Mesendoderm (in vitro differentiated cells): ENCODE results near the gene TBC1D10A.

Experiments
- DNase-seq: peaks from one replicate; pipeline ENCODE4 v3.0.0; 2013
- H2AK5ac ChIP-seq: 2 replicates; pipeline ENCODE4 v1.6.1; 2013; ENCODE audit warnings: low read length, inconsistent platforms
- H2BK120ac ChIP-seq: 2 replicates; pipeline ENCODE4 v1.6.1; 2013; ENCODE audit warnings: low read depth, mild to moderate bottlenecking, low read length, moderate library complexity, mixed read lengths
- H2BK15ac ChIP-seq: replicated peaks from 2 replicates; pipeline ENCODE4 v1.6.1; 2013; ENCODE audit warnings: low read depth, mild to moderate bottlenecking, moderate library complexity
- H2BK5ac ChIP-seq: 2 replicates; pipeline ENCODE4 v1.6.1; 2013; ENCODE audit warnings: low read length, inconsistent platforms
- H3K18ac ChIP-seq: 2 replicates; pipeline ENCODE4 v1.6.1; 2013; ENCODE audit warnings: mild to moderate bottlenecking, low read length, mixed read lengths
- H3K23ac ChIP-seq: one replicate; pipeline ENCODE4 v1.6.1; 2013; ENCODE audit warnings: low read length
- H3K27ac ChIP-seq: 2 replicates; pipeline ENCODE4 v1.5.1; 2013; ENCODE audit warnings: low read depth, mild to moderate bottlenecking, inconsistent platforms, low read length, moderate library complexity
- H3K27me3 ChIP-seq: 2 replicates; pipeline ENCODE4 v1.6.1; 2013; ENCODE audit warnings: low read length, control low read depth, mild to moderate bottlenecking, inconsistent platforms; ENCODE audit not compliant: insufficient read depth, poor library complexity
- H3K36me3 ChIP-seq: 2 replicates; pipeline ENCODE4 v1.6.1; 2013; ENCODE audit warnings: low read length, inconsistent platforms; ENCODE audit not compliant: control insufficient read depth, insufficient read depth
- H3K4ac ChIP-seq: one replicate; pipeline ENCODE4 v1.6.1; 2013; ENCODE audit warnings: low read depth, mild to moderate bottlenecking, low read length, moderate library complexity
- H3K4me1 ChIP-seq: 2 replicates; pipeline ENCODE4 v1.6.1; 2013; ENCODE audit warnings: low read depth, low read length, inconsistent platforms; ENCODE audit not compliant: control insufficient read depth
- H3K4me2 ChIP-seq: 2 replicates; pipeline ENCODE4 v1.6.1; 2013; ENCODE audit warnings: low read length
- H3K4me3 ChIP-seq: 2 replicates; pipeline ENCODE4 v1.5.1; 2013; ENCODE audit warnings: mild to moderate bottlenecking, low read length
- H3K56ac ChIP-seq: one replicate; pipeline ENCODE4 v1.6.1; 2013; ENCODE audit warnings: low read length
- H3K79me1 ChIP-seq: 2 replicates; pipeline ENCODE4 v1.6.1; 2013; ENCODE audit warnings: low read length, inconsistent platforms
- H3K79me2 ChIP-seq: 2 replicates; pipeline ENCODE4 v1.6.1; 2013; ENCODE audit warnings: mild to moderate bottlenecking, low read length; ENCODE audit not compliant: control insufficient read depth, insufficient read depth
- H3K9ac ChIP-seq: 2 replicates; pipeline ENCODE4 v1.6.1; 2013; ENCODE audit warnings: low read length, inconsistent platforms
- H4K5ac ChIP-seq: one replicate; pipeline ENCODE4 v1.6.1; 2013; ENCODE audit warnings: low read length
- H4K8ac ChIP-seq: one replicate; pipeline ENCODE4 v1.6.1; 2013; ENCODE audit warnings: low read depth, mild to moderate bottlenecking, control low read depth, low read length, moderate library complexity
- WGBS: extraction: QIAGEN DNeasy Blood & Tissue Kit; methylation state at CpG from one replicate; pipeline ENCODE4 v1.1.7; 2013; ENCODE audit warnings: low lambda C conversion rate, missing lambda C conversion rate; ENCODE audit not compliant: insufficient coverage; ENCODE audit errors: extremely low coverage; 5-methylcytosine and 5-hydroxymethylcytosine counted together

The TBC1D10A gene

DNA sequence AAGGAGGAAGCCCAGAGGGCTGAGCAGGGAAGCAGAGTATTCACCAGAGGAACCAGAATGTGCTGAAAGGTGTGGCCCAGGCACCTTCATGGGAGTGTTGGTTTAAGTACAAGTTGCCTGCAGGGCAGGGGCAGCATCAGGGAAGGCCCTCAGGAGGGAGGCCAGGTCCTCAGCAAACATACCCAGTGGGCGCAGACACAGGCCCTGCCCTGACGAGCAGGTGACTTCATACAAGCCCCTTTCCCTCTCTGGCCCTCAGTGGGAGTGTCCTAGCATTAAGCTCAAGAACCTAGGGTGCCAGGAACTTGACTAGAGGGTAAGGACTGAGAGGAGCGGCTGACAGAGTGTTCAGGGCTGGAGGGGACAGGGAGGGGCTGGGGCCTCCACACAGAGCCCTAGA lies 29.9 kb downstream of the TBC1D10A start:
- no peak overlapping the region for H4K5ac ChIP-seq
- no peaks in the 10 kb centered on the region for H3K4me1 ChIP-seq
- H2BK15ac ChIP-seq = no peak overlapping the region
- H3K9ac ChIP-seq = no peak overlapping the region
- H2AK5ac ChIP-seq = no peak overlapping the region
- H3K56ac ChIP-seq = no peak overlapping the region
- no peak for DNase-seq
- no peak overlapping the region for H3K4ac ChIP-seq
- no peak overlapping the region for H3K18ac ChIP-seq
- H3K23ac ChIP-seq = no peak overlapping the region
- H3K4me3 ChIP-seq = no peak overlapping the region
- no peak overlapping the region for H2BK5ac ChIP-seq
- H2BK120ac ChIP-seq = no peak overlapping the region
- H3K27me3 ChIP-seq = no peaks in the 10 kb centered on the region
- no CpG with 5 or more reads among the region's 3 CpGs for WGBS
- H3K79me2 ChIP-seq = no peaks in the 10 kb centered on the region
- H3K79me1 ChIP-seq = no peaks in the 10 kb centered on the region
- no peak overlapping the region for H4K8ac ChIP-seq
- no peak overlapping the region for H3K4me2 ChIP-seq
- no peak overlapping the region for H3K27ac ChIP-seq
- H3K36me3 ChIP-seq = no peaks in the 10 kb centered on the region

DNA sequence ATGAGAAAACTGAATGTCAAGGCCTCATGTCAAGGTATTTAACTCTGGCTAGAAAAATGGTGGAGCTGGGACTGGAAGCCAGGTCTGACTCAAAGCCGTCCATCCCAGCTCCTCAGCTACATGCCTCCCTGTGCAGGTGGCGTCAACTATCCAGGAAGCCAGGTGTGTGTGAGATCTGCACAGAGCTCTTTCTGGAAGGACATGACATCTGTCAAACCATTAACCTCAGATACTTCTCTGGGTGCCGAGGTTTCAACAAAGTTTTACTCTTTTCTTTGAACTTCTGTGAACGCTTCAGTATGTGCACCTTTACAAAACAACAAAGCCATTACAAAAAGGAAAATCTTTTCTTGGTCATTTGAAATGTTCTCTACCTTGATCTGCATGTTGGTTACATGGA lies 30.4 kb downstream of the TBC1D10A start:
- Histone ChIP-seq H3K27me3 (no peaks in the 10 kb centered on the region), H3K4ac (no peak overlapping the region), H3K18ac (no peak overlapping the region), H3K79me2 (no peaks in the 10 kb centered on the region), H3K79me1 (no peaks in the 10 kb centered on the region), H4K5ac (no peak overlapping the region), H4K8ac (no peak overlapping the region), H3K27ac (no peak overlapping the region), H2BK15ac (no peak overlapping the region), H3K23ac (no peak overlapping the region), H3K4me1 (no peaks in the 10 kb centered on the region), H3K9ac (no peak overlapping the region), H3K36me3 (no peaks in the 10 kb centered on the region), H3K56ac (no peak overlapping the region), H3K4me3 (no peak overlapping the region), H2AK5ac (no peak overlapping the region), H3K4me2 (no peak overlapping the region), H2BK120ac (no peak overlapping the region), H2BK5ac (no peak overlapping the region)
- no peak for DNase-seq
- no CpG with 5 or more reads among the region's 4 CpGs for WGBS

DNA sequence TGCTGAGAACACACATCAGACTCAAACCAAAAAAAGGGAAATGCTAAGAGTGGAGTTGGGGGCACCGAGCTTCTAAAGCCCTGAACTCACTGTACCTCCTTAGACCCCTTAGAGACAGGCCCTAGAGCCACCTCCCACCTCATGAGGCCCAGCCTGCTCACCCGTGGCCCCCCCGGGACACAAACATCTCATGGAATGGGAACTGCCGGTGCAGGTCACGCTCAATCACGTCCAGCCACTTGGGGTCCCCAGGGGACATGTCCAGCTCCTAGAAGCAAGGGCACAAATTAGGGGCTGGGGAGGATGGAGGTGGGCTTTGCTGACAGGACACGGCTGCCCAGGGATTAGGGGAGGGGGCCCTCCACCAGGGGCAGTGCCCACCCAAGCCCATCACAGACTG lies 31.2 kb downstream of the TBC1D10A start:
- no peak for DNase-seq
- Histone ChIP-seq H3K23ac (no peak overlapping the region), H2AK5ac (no peak overlapping the region), H2BK120ac (no peak overlapping the region), H4K8ac (no peak overlapping the region), H2BK5ac (no peak overlapping the region), H3K18ac (no peak overlapping the region), H3K36me3 (no peaks in the 10 kb centered on the region), H3K79me1 (no peaks in the 10 kb centered on the region), H3K9ac (no peak overlapping the region), H2BK15ac (no peak overlapping the region), H3K4me2 (no peak overlapping the region), H3K79me2 (no peaks in the 10 kb centered on the region), H3K4me1 (no peaks in the 10 kb centered on the region), H4K5ac (no peak overlapping the region), H3K4ac (no peak overlapping the region), H3K4me3 (no peak overlapping the region), H3K27ac (no peak overlapping the region), H3K27me3 (no peaks in the 10 kb centered on the region), H3K56ac (no peak overlapping the region)
- no CpG with 5 or more reads among the region's 7 CpGs for WGBS

DNA sequence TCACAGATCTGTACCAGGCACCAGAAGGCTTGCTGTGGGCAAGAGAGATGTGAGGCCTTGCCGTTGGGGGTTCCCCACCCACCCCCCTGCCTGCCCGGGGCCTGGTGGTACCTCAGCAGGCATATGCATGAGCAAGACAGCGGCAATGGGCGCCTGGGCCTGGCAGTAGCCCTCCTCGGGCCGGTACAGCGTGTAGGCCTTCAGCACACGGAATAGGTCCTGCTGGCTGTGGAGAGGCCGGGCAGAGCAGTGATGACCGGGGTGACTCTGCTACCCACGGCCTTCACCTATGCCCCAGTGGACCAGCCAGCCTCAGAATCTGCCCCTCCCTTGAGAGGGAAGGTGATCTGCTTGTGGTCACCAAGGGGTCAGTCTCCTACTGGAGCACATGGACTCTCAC lies 31.9 kb downstream of the TBC1D10A start:
- H2BK15ac ChIP-seq = no peak overlapping the region
- H3K18ac ChIP-seq = no peak overlapping the region
- H3K4me2 ChIP-seq = no peak overlapping the region
- H3K27ac ChIP-seq = no peak overlapping the region
- H3K4ac ChIP-seq = no peak overlapping the region
- no peak overlapping the region for H3K9ac ChIP-seq
- H3K36me3 ChIP-seq = no peaks in the 10 kb centered on the region
- H2BK120ac ChIP-seq = no peak overlapping the region
- no peaks in the 10 kb centered on the region for H3K79me1 ChIP-seq
- no peak overlapping the region for H2AK5ac ChIP-seq
- peaks cover 5% of the 10 kb centered on the region for H3K4me1 ChIP-seq
- H4K8ac ChIP-seq = no peak overlapping the region
- H3K23ac ChIP-seq = no peak overlapping the region
- no peak overlapping the region for H3K56ac ChIP-seq
- DNase-seq = no peak
- no peak overlapping the region for H3K4me3 ChIP-seq
- no peak overlapping the region for H2BK5ac ChIP-seq
- WGBS = no CpG with 5 or more reads among the region's 11 CpGs
- no peaks in the 10 kb centered on the region for H3K79me2 ChIP-seq
- H3K27me3 ChIP-seq = no peaks in the 10 kb centered on the region
- no peak overlapping the region for H4K5ac ChIP-seq

DNA sequence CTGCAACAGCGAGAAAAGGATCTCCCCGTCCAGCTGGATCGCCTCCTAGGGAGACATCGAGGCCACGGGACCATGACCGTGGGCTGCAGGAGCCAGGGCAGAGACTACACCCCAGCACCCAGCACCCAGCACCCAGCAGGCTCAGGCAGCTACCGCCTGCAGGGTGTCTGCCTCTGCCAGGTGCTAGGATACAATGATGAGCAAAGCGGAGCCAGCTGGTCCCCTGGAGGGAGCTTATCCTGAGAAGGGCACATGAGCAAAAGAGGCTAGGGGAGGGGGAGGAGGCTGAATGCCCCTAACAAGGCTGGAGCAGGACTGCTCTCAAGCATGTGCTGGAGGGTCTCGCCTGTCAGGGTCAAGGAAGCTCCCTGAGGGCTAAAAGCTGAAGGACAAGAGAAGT lies 32.7 kb downstream of the TBC1D10A start:
- Histone ChIP-seq H2BK15ac (no peak overlapping the region), H3K4me1 (peaks cover 5% of the 10 kb centered on the region), H4K5ac (no peak overlapping the region), H3K56ac (no peak overlapping the region), H2BK5ac (no peak overlapping the region), H4K8ac (no peak overlapping the region), H3K4me2 (no peak overlapping the region), H3K4ac (no peak overlapping the region), H2BK120ac (no peak overlapping the region), H3K18ac (no peak overlapping the region), H3K79me1 (no peaks in the 10 kb centered on the region), H3K27me3 (no peaks in the 10 kb centered on the region), H2AK5ac (no peak overlapping the region), H3K4me3 (no peak overlapping the region), H3K79me2 (no peaks in the 10 kb centered on the region), H3K23ac (no peak overlapping the region), H3K9ac (no peak overlapping the region), H3K27ac (no peak overlapping the region), H3K36me3 (no peaks in the 10 kb centered on the region)
- no CpG with 5 or more reads among the region's 9 CpGs for WGBS
- no peak for DNase-seq

DNA sequence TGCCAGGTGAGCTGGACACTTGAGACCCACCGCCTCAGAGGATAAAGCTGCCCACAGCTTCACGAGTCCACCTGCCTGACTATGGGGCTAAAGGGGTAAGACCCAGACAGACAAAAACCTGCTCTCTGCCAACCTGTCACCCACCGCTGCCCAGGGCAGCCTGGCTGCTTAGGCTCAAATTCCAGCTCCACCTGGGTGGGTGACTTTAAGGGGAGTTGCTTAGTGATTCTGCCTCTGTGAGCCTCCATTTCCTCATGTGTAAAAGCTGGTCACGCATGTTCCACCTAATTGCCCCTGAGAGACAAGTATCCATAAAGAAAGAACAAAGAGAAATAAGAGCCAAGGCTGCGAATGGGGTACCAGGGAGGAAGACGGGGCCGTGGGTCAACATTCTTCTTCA lies 33.7 kb downstream of the TBC1D10A start:
- no peak overlapping the region for H4K8ac ChIP-seq
- no peak overlapping the region for H3K18ac ChIP-seq
- no peak overlapping the region for H3K4ac ChIP-seq
- H3K4me1 ChIP-seq = peaks cover 11% of the 10 kb centered on the region
- H3K27me3 ChIP-seq = no peaks in the 10 kb centered on the region
- no peaks in the 10 kb centered on the region for H3K36me3 ChIP-seq
- DNase-seq = no peak
- H2BK5ac ChIP-seq = no peak overlapping the region
- H3K4me3 ChIP-seq = no peak overlapping the region
- no peak overlapping the region for H2BK15ac ChIP-seq
- H3K9ac ChIP-seq = no peak overlapping the region
- H3K79me2 ChIP-seq = no peaks in the 10 kb centered on the region
- no CpG with 5 or more reads among the region's 7 CpGs for WGBS
- H3K79me1 ChIP-seq = no peaks in the 10 kb centered on the region
- H2AK5ac ChIP-seq = no peak overlapping the region
- H3K56ac ChIP-seq = no peak overlapping the region
- no peak overlapping the region for H2BK120ac ChIP-seq
- no peak overlapping the region for H4K5ac ChIP-seq
- H3K23ac ChIP-seq = no peak overlapping the region
- no peak overlapping the region for H3K27ac ChIP-seq
- no peak overlapping the region for H3K4me2 ChIP-seq
